H1 (cell line): ENCODE measurements around the gene RAMP1. TPM values are rescaled to one million over a fixed set of nuclear protein-coding genes. Genes with fewer than 3 reads are reported as not detected.

Experiments
- BRCA1 ChIP-seq: IDR thresholded peaks from 2 replicates; pipeline ENCODE4 v1.6.1; 2012; ENCODE audit warnings: low read depth, low read length, improper control_type of control experiment
- polyA plus RNA-seq, 7 experiments: library from polyadenylated mRNA; depleted of rRNA in 3 of 7; stranded (reverse) in 5 of 7; unstranded in 2 of 7; fragments of >200 nt in 5 of 7; fragments of 200-250 nt in 2 of 7; gene quantifications; 1 replicate in 5 of 7; 2 replicates in 1 of 7; 4 replicates in 1 of 7; pipeline versions ENCODE4 v1.2.1 to v1.2.3, GENCODE V29; 2011 to 2013; ENCODE audit warnings: missing spikeins in 2 of 7, mixed read lengths in 2 of 7
- total RNA-seq: library from RNA; stranded (reverse); fragmentation: NEBNext Ultra II Directional; extraction: Animal tissue kit (Norgen Biotek cat#: 25700); gene quantifications from 2 replicates; pipeline ENCODE4 v1.2.1, GENCODE V29; 2021

RAMP1 gene
- total and polyA plus RNA-seq, 2 of the 8 experiments (the other 6 are each of a cell fraction or from before 2014, with no cell fraction given), result 0.65 to 4.3 TPM

GRCh38 chr2:237896956-237897355 is 37.5 kb downstream of the RAMP1 start (continued):
- TF ChIP-seq BRCA1, result no peak
- TF ChIP-seq, all 59 proteins: peak for 0
